GM04504 (cell line): ENCODE results near the gene BCL11B.

Experiments used
- DNase-seq: peaks from one replicate; pipeline ENCODE4 v3.0.0-alpha.2; 2012; ENCODE audit warnings: low read depth

The BCL11B gene

DNA sequence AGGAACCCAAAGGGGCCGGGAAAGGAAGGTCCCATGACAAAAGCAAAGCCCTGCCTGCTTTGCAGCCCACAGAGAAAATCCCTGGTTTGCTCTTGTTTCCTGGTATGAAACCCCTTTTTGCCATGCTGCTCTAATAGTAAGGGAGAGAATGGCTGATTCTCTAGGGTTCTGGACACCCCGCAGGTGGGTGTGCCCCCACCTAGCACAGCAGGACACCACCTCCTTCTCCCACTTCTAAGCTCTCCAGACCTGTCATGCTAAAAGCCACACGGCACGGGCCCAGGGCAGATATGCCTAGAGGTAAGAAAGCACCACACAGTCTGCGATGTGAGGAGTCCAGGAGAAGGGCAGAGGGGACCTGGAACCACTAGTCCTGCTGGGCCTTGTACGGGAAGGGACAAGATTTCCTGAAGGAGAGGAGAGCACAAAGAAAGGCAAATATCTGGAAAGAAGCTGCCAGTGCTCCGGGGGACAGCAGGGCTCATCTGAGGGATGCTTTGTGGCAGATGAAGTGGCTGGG lies 113.3 kb downstream of the BCL11B start:
- no peak for DNase-seq

DNA sequence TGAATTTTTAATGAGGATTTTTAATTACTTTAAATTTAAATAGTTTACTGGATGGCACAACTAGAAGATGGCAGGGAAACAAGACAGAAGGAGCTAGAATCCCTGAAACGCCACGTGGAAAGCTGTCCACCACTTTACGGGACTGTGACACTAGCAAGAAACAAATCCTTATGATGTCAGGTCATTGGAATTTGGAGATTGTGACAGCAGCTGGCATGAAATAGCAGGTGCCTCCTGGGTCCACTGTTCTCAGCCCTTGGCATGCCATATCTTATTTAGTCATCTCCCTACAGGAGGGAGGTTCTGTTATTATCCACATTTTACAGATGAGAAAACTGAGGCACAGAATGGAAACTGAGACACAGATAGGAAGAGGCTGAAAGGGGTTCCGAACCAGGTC lies 113.8 kb downstream of the BCL11B start:
- no peak for DNase-seq

DNA sequence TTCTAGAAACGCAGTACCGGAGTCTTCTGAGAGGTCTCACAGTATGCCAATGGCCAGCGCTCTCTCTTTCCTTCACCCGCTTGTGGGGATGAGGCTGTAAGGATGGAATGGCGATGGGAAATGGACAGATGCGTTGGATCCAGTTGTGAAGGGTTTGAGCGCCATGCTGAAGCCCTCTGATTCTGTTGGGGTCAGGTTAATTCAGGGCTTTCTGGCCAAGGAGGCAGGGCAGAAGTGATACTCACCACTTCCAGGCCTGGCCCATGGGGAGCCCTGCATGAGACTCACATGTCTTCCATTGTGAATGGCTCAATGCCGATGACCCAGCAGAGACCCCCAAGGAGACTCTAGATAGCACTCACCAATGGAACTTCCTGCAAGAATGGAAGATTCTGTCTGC lies 114.3 kb downstream of the BCL11B start:
- no peak for DNase-seq

DNA sequence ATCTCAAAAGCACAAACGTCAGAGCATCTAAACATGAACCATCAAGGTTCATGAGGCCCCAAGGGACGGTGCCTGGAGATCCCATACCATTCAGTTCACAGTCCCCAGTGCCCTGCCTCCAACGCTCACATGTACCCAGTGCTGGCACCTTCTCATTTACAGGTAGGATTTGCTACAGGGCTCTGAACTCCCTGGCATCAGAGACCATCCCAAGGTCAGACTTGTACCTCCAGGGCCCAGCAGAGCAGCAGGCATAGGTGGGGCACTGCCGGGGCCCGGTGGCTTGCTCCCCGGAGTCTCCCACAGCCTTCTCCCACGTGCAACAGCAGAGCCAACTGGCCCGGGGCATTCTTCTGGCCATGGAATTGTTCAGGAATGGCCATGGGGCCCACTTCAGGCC lies 114.8 kb downstream of the BCL11B start:
- no peak for DNase-seq

DNA sequence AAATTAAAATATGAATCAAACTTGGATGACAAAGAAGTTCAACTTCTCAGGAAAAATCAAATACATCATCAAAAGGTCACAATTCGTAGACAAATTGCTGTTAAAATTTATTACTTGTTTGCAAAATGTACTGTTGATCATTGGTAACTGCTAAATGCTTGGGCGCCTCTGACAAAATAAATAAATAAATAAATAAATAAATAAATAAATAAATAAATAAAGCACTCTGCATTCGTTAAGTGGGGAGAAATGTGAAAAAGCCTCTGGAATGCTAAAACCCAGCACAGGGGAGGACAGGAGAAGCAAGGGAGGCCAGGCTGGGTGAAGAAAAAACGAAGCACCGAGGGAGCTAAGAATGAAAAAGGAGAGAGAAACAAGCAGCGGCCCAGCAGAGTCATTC lies 115.2 kb downstream of the BCL11B start:
- DNase-seq = no peak

DNA sequence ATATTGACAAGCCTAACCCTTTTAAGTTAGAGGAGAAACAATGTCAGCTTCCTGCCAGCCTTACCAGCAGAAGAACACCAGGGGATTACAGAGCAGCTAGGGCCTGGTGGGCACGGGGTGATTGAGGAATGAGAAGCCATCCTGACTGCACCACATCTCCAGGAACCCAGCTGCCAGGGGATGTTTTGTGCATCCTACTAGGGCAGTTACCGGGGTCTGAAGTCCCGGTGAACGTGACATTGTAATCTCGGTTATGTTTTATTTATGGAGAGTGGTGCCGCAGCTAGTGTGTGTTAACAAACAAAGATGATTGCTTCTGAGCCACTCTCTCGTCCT lies 115.9 kb downstream of the BCL11B start:
- no peak for DNase-seq

DNA sequence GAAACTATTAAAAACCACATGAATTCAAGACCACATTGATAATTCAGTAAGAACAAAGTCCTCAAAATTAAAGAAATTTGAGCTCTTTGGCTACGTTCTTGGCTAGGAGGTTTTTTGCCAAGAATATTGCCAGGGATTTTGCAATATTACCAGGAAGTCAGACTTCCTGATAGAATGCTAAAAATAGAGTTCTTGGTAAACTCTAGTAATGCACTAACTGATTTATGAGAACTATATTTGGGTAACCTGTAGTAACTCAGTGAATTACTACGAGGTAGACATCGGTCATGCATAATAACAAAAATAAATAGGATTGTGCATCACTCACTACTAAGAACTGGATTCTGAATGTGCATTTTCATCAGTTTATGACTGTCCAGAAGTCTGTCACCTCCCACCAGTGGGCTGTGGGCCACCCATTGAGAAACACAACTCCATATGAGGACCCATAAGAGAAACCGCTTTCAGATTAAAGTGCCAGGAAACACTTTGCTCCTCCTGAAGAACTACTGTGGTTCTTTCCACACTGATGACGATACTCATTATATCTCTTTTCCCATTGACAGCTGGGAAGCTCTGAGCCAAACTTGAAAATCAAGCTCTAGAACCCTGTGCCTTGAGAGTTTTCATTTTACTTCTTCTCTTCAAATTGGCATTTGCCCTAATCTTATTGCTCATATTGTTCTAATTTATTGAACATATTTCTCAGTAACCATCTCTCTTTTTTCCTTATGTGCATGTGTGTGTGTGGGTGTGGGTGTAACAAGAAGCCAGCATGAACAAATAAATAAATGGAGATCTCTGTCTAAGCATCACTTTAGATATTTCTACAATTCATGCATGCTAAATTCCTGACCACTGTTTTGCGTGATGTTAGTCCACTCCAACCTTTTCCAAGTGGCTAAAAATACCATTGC lies 116.6 kb downstream of the BCL11B start:
- DNase-seq = no peak

DNA sequence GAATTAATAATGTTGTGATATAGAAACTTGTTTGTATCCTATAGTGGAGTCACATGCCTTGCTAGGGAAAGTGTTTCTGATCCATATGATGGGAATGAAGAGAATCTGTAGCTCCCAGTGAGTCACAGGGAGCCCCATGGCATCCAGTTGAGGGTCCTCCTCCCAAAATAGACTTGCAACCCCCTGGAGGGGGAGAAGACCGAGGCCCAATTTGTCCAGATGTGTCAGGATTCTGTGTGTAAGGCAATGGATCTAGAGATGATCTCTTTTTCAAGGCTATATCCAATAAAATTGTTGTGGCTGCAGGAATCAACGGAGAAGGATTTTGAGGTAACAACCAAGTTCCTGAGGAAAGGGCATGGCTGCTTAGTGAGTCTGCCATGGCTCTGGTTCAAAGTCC lies 121.8 kb downstream of the BCL11B start:
- DNase-seq = no peak

DNA sequence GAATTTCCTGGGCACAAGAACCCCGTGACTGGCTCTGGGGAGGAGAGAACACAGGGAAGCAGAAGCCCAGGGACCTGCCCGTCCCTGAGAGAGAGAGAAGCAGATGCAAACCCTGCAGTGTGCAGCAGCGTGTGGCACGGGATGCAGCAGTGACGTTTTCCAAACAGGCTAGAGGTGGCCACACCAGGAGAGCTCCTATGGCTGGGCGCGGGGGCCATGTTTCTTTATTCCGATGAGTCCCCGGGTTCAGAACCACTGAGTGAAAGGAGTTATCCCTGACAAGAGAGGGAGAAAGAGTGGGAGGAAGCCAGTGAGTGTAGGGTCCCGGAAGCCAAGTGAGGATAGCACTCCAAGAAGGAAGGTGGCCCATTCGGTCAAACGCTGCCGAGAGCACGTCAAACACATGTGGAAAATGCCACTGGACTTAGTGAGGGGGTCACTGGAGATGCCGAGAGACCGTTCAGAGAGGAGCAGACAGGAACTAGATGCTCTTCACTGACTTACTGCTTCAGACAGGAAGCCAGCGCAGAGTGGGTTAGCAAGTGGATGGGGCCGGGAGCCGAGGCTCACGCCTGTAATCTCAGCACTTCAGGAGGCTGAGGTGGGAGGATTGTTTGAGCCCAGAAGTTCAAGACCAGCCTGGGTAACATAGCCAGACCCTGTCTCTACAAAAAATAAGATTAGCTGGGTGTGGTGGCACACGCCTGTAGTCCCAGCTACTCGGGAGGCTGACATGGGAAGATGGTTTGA lies 123.0 kb downstream of the BCL11B start:
- DNase-seq = no peak

DNA sequence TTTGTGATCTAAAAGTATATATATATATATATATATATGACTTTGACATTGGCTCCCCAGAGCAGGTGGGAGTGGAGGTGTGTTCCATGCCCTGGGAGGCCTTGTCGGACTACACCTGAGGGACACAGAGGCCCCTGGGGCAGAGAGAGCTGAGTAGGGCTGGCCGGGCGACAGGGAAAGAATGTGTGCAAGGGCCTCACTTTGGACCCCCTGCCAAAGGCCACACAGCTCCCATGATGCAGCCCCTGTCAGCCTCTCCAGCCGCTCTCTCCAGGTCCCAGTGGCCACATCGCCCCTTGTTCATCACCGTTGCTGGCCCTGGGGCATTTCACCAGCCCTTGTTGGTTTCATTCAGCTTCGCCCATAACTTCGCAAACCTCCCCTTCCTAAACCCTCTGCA lies 123.9 kb downstream of the BCL11B start:
- DNase-seq = no peak

DNA sequence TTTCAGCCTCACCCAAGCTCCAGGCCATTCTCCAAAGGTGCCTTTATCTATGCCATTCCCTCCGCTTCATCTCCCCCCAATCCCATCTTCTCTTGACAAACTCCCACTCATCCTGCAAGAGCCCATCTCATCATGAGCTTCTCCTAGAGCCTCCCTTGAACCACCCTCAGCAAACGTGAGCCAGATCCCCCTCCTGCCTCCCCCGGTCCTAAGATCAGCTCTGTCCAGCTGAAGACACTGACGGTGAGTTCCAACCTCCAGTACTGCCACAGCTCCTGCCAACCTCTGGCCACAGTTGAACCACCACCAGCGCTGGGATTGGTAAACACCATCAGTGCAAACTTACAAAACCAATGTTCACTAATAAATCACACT lies 124.6 kb downstream of the BCL11B start:
- DNase-seq = no peak

DNA sequence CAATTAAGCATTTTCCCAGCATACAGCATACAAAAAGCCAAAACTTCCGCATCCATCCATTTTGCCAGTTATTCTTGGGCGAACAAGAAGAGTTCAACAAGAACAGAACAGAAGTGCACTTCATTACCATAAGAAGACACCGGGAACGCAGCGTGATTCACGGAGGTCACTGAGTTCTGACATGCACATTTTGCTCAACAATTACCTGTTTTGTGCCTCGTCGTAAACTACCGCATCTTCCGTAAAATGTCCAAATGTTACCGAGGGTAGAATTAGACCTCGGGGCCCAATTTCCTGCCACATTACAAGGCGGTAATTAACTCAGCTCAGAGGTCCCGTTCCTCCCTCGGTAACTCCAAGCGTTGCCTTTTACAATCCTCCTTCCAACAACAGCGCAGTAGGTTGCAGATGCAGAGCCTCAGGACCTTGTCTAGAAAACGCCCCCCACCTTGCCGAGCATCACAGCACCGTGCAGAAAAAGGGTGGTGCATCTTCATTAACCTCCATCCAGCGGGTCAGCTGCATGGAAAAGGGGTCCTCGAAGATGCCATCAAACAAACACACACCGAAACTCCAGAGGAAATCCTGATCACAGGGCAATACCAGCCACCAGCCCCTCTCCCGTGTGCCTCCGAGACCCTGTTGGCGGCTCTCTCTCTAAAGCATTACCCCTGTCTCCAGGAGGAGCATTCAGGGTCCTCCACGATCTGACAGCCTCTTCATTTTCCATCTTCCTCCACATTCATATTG lies 125.2 kb downstream of the BCL11B start:
- DNase-seq = no peak

DNA sequence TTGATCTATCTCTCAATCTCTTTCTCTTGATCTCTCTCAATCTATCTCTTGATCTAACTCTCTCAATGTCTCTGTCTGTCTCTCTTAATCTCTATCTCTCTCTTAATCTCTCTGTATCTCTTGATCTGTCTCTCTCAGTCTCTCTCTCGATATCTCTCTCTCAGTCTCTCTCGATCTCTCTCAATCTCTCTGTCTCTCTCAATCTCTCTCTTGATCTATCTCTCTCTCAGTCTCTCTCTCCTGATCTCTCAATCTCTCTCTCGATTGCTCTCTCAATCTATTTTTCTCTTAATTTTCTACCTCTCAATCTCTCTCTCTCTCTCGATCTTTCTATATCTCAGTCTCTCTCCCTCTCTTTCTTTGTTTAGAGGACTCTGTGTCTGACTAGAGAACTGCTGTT lies 126.7 kb downstream of the BCL11B start:
- DNase-seq = no peak

DNA sequence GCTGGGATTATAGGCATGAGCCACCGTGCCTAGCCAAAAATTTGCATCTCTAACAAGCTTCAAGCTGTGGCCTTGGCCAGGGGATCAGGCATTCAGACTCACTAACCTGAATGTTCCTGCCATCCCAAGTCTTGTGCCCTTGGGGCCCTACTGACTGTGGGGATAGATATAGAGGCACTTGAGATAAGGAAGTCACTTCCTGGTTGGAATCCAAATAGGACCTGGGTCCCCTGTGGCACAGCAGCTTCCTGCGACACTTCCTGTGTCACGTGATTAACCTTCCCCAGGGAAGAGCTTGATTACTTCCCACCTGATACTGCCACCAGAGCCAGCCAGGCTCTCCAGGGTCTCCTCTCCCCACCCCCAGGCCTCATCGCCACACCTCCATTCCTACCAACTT lies 128.2 kb downstream of the BCL11B start:
- DNase-seq = no peak

DNA sequence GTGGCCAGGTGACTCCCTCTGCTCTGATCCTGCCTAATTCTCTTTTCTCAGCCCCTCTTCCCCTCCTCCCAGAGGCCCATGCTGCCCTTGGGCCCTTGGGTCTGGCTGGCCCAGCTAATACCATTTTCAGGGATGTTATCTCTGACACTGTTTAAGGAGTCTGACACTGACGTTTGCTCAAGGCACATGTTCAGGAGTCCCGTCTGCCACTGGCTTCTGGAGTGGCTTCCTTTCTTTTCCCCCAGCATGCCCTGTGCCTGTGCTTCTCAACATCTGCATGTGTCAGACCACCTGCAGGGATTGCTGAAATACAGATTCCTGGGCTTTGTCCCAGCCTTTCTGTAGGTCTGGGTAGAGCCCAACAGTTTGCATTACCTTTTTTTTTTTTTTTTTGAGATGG lies 128.9 kb downstream of the BCL11B start:
- no peak for DNase-seq

DNA sequence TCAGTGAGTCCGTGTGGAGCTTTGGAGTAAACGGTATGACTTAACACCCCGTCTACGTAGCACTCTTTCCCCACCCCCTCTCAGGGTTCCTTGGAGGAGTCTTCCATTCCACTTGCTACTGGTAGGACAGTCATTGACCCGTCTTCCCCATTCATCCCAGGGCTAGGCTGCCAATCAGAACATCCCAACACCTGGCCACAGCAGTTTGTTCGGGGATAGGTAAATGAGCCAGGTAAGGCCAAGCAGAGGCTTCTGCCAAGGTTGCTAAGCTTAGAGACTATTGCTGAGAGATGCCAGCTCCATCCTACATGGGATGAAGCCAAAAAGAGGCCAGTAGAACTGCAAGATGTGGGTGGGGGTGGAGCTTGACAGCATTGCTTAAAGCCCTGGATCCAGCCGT lies 130.8 kb downstream of the BCL11B start:
- DNase-seq = no peak

DNA sequence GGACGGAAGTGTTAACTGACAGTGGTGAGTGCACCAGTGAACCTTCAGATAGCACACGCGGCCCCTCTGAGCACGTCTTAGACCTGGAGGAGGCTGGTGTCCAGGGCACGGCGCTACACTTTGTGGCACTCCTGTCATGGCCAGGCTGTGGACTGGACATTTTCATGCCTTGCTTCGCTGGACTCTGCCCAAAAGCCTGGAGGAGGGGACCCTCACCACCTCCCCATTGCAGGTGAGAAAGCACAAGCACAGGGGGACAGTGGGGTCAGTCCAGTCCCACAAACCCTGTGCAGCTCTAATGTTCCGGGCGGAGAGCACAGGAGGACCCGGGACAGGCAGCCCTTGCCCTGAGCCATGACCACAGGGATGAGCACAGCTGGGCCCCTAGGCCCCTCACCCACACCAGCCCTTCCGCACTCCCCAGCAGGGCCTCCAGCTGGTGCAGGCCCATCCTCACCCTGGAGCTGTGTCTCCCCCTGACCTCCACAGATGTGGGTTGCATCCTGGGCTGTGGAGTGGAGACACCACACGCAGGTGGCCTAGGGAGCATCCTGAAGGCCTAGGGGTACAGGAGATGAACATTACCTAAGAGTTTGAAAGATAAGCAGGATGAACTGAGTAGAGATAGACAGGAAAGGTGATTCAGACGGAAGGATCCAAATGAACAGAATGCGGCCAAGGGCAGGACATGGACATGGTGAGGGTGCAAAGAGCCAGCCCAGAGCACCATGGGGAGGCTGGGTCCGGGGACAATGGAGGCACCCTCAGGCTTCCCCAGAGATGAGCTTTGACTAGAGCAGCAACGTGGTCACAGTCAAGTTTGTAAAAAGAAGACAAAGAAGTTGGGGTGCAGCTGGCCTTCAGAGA lies 132.8 kb downstream of the BCL11B start:
- DNase-seq = no peak

DNA sequence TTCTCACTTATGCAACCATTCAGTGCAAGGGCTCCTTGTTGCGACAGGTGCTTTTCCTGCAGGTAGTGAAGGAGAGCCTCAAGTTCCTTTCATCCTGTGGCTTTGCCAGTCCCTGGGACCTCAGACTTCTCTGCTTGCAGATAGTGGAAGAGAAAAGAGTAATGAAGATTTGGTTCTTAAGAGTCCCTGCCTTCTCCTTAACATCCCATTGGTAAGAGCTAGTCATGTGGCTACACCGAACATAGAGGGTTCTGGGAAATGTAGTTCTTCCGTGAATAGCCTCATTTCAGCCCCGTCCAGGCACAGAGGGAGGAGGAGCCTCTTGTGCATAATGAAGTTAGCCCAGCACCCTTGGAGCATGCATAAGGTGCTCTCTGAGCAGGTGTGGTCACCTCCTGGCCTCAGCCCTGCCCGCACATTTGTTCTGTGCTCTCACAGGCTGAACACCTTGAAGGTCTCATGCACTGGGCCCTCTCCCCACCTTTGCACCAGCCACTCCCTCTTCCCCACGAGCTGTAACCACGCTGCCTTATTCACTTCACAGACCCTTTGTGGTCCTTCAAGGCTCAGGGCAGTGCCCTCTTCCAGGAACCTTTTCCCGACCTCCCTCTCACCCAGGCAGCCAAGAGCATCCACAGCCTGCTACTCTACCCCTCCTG lies 134.0 kb downstream of the BCL11B start:
- DNase-seq = no peak

DNA sequence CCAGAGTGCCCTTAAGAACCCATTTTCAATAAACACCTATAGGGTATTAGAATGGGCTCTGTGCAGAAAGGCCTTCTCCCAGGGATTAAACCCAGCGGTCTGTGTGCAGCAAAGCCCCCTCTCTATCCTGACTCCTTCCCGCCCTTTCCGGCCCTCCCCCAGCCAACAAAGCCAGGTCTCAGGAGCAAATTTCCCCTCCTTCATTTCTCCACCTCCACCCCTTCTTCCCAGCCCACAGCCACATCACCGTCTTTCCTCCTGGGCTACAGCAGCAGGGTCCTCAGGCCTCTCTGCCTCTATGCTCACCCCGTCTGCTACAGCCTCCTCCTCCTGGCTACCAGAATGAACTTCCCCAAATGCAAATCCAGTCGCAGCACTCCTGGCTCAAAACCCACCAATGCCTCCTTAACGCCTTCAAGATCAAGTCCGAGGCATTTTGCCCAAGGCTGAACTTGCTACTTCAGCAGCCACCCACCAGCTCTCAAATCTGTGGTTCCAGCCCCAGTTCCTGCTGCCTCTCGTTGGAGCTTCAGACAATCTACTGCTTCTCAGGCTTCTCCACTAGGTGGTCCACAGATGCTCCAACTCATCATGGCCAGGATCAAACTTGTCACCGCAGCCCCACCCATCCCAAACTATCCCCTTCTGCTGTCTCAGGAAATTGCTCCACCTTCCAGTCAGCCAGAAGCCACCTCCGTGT lies 134.8 kb downstream of the BCL11B start:
- DNase-seq = no peak

DNA sequence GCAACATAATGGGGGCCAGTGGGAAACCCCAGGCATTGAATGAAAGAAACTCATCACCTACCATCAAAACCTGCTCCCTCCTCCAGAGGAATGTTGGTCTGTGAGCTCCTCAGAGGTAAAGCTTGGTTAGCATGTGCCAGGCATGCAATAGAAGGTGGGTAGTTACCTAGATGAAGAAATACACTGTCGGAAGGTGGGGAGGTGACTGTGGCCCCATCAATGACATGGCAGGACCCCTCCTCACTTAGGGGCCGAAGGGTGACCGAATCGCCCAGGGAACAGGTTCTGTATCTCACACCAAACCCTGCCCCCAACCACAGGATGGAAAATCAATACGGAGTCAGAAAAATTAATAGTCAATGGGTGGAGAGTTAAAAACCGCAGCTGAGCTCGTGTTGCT lies 135.6 kb downstream of the BCL11B start:
- DNase-seq = no peak

DNA sequence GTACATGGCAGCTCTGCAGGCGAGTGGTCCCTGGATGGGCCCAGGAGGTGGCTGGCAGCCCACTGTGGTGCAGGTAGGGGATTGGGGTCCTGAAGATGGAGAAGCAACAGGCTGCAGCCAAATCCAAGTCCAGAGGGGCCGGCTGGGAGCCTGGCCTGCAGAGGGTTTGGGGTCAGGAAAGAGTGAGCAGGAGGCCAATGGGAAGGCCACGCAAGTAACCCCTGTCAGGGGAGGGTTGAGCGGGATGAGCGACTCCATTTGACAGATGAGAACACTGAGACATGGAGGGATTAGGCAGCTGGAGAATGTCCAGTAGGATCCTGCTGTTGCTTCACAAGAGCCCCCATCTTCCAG lies 136.0 kb downstream of the BCL11B start:
- no peak for DNase-seq
